HepG2 (cell line): ENCODE data around the gene TMEM256. TPM values are rescaled to one million over a fixed set of nuclear protein-coding genes. Genes with fewer than 3 reads are reported as not detected.

Experiments
- ATAC-seq: fragments of 200-7000 bp; cut with Tn5 transposase; 3 replicates; pipeline ENCODE4 v1.9.1; 2020; ENCODE audit warnings: mild to moderate bottlenecking, moderate library complexity
- BruUV-seq: library from RNA; stranded (reverse); fragments of 400-500 nt; replicated peaks from 2 replicates; lab custom pipeline; 2021; lab: Mats Ljungman, UMichigan
- CTCF ChIA-PET: fragments of 300-600 bp; formaldehyde crosslinking; extraction: SDS; loops from one replicate; lab custom pipeline; 2021; ENCODE audit warnings: low total read pairs, inconsistent platforms, low intra/inter-chr PET ratio; lab: Yijun Ruan, JAX
- POLR2A ChIA-PET: fragments of 350-600 bp; sonication (Branson Sonifier 250); formaldehyde crosslinking; loops from one replicate; lab custom pipeline; 2020; ENCODE audit warnings: antibody characterized with exemption, inconsistent platforms; lab: Yijun Ruan, JAX
- DNase-seq: peaks from one replicate; pipeline ENCODE4 v3.0.0-alpha.2; 2015; ENCODE audit warnings: low spot score
- FAIRE-seq: peaks from 3 replicates; lab custom pipeline; 2011; peaks lifted over from hg19 to GRCh38; lab: Jason Lieb, UNC
- H2AFZ ChIP-seq: one replicate; pipeline ENCODE4 v1.6.1; 2011; ENCODE audit warnings: low read length, inconsistent platforms
- H3K27ac ChIP-seq: fragments of 300-600 bp; 3 replicates; pipeline ENCODE4 v1.8.0; 2011; ENCODE audit warnings: mixed run types, mild to moderate bottlenecking, mixed read lengths, low read length, inconsistent platforms; ENCODE audit not compliant: insufficient read depth; ENCODE audit errors: extremely low read length
- H3K27me3 ChIP-seq, 2 experiments: fragments of 200-600 bp in 1 of 2; 2 replicates in 1 of 2; 3 replicates in 1 of 2; pipeline versions ENCODE4 v1.6.0 to v1.8.0; 2011; ENCODE audit warnings: low read length in 2 of 2, mild to moderate bottlenecking in 2 of 2, moderate library complexity in 2 of 2, inconsistent platforms in 1 of 2; ENCODE audit not compliant: insufficient read depth in 2 of 2, control insufficient read depth in 1 of 2
- H3K36me3 ChIP-seq, 2 experiments: fragments of 200-600 bp in 1 of 2; replicated peaks in 1 of 2; 2 replicates in 1 of 2; 3 replicates in 1 of 2; pipeline versions ENCODE4 v1.5.1 to v1.8.0; 2011; ENCODE audit warnings: low read length in 2 of 2, inconsistent platforms in 1 of 2; ENCODE audit not compliant: insufficient read depth in 2 of 2, control insufficient read depth in 1 of 2
- H3K4me1 ChIP-seq: 2 replicates; pipeline ENCODE4 v1.5.1; 2012; ENCODE audit warnings: low read length, inconsistent platforms; ENCODE audit not compliant: insufficient read depth
- H3K4me2 ChIP-seq: 2 replicates; pipeline ENCODE4 v1.6.0; 2011; ENCODE audit warnings: low read depth, low read length, inconsistent platforms
- H3K4me3 ChIP-seq, 3 experiments: fragments of 200-600 bp in 1 of 3; sonication (generic), shearing (Covaris generic) in 1 of 3; replicated peaks in 1 of 3; 2 replicates each; pipeline ENCODE4 v1.5.1; 2011 to 2016; ENCODE audit warnings: low read length in 3 of 3, inconsistent platforms in 2 of 3, low read depth in 2 of 3, mild to moderate bottlenecking in 2 of 3, control low read depth in 1 of 3, mixed read lengths in 1 of 3; ENCODE audit not compliant: insufficient read depth in 1 of 3
- H3K79me2 ChIP-seq: one replicate; pipeline ENCODE4 v1.6.1; 2011; ENCODE audit warnings: low read length, inconsistent platforms; ENCODE audit not compliant: insufficient read depth
- H3K9ac ChIP-seq: 2 replicates; pipeline ENCODE4 v1.6.0; 2011; ENCODE audit warnings: mild to moderate bottlenecking, low read depth, low read length, inconsistent platforms; ENCODE audit not compliant: insufficient read depth
- H3K9me3 ChIP-seq: 2 replicates; pipeline ENCODE4 v1.5.1; 2012; ENCODE audit warnings: mild to moderate bottlenecking, low read length
- H4K20me1 ChIP-seq: 2 replicates; pipeline ENCODE4 v1.6.0; 2011; ENCODE audit warnings: inconsistent platforms, mild to moderate bottlenecking, low read length, moderate library complexity; ENCODE audit not compliant: insufficient read depth
- HDAC1 ChIP-seq: sonication (generic); formaldehyde crosslinking; IDR thresholded peaks from 2 replicates; pipeline ENCODE4 v1.5.1; 2020; ENCODE audit warnings: mild to moderate bottlenecking, missing genetic modification reagents
- HOXA3 ChIP-seq: sonication (generic); formaldehyde crosslinking; IDR thresholded peaks from 2 replicates; pipeline ENCODE4 v1.5.0; 2020; ENCODE audit warnings: missing genetic modification reagents
- ZC3H13 ChIP-seq: sonication (generic); formaldehyde crosslinking; IDR thresholded peaks from 2 replicates; pipeline ENCODE4 v1.8.1; 2023; ENCODE audit warnings: mild to moderate bottlenecking, missing genetic modification reagents, moderate library complexity
- ZSCAN29 ChIP-seq: sonication (generic); formaldehyde crosslinking; conservative IDR thresholded peaks from 2 replicates; pipeline ENCODE4 v1.4.0; 2020; ENCODE audit warnings: mild to moderate bottlenecking, missing genetic modification reagents
- WGBS: methylation state at CpG from one replicate; pipeline ENCODE4 v1.1.6; 2017; ENCODE audit warnings: low lambda C conversion rate; 5-methylcytosine and 5-hydroxymethylcytosine counted together
- in situ Hi-C: cut with HindIII; loops from 2 replicates; pipeline ENCODE4 v1.10.0; 2017; ENCODE audit warnings: low pct_unique_long_range_greater_than_20kb; ENCODE audit not compliant: extremely low pct_ligation_motif_present
- intact Hi-C: fragments of 100-400 bp; cut with micrococcal nuclease; formaldehyde crosslinking; loops from one replicate; pipeline ENCODE4 v1.10.0; 2022; ENCODE audit not compliant: unreplicated experiment
- polyA plus RNA-seq, 8 experiments: library from polyadenylated mRNA; depleted of rRNA in 3 of 8; stranded (reverse) in 7 of 8; unstranded in 1 of 8; fragments of >200 nt; fragmentation: Illumina TruSeq in 4 of 8; extraction: Trizol in 4 of 8; gene quantifications; 2 replicates each; pipeline versions ENCODE4 v1.2.1 to v1.2.3, GENCODE V29; 2011 to 2016; ENCODE audit warnings: low read depth in 4 of 8, missing spikeins in 1 of 8, mixed read lengths in 1 of 8; ENCODE audit not compliant: insufficient read depth in 1 of 8
- total RNA-seq, 5 experiments: library from RNA; depleted of rRNA; stranded (reverse); fragments of >200 nt; fragmentation: Illumina TruSeq; extraction: Trizol; gene quantifications; 2 replicates each; pipeline ENCODE4 v1.2.3, GENCODE V29; 2016; ENCODE audit warnings: low read depth in 1 of 5
- TF ChIP-seq, protein P1 (sequence below): sonication (generic); formaldehyde crosslinking; IDR thresholded peaks from 2 replicates; pipeline ENCODE4 v1.5.1; 2020; ENCODE audit warnings: mild to moderate bottlenecking, missing genetic modification reagents, moderate library complexity
- TF ChIP-seq, protein P2 (sequence below): sonication (generic); formaldehyde crosslinking; IDR thresholded peaks from 2 replicates; pipeline ENCODE4 v1.4.0; 2020; ENCODE audit warnings: low read depth, mild to moderate bottlenecking, missing genetic modification reagents
- TF ChIP-seq, protein P3 (sequence below): IDR thresholded peaks from 2 replicates; pipeline ENCODE4 v1.6.1; 2016
- TF ChIP-seq, protein P4 (sequence below): sonication (generic); formaldehyde crosslinking; IDR thresholded peaks from 2 replicates; pipeline ENCODE4 v1.5.0; 2020; ENCODE audit warnings: mild to moderate bottlenecking, missing genetic modification reagents, borderline replicate concordance
- TF ChIP-seq, protein P5 (sequence below): sonication (generic); formaldehyde crosslinking; IDR thresholded peaks from 2 replicates; pipeline ENCODE4 v1.4.0; 2020; ENCODE audit warnings: missing genetic modification reagents

Gene TMEM256
- total and polyA plus RNA-seq, 2 of the 13 experiments (the other 11 are each of a cell fraction or from before 2014, with no cell fraction given): 231 to 252 TPM

DNA sequence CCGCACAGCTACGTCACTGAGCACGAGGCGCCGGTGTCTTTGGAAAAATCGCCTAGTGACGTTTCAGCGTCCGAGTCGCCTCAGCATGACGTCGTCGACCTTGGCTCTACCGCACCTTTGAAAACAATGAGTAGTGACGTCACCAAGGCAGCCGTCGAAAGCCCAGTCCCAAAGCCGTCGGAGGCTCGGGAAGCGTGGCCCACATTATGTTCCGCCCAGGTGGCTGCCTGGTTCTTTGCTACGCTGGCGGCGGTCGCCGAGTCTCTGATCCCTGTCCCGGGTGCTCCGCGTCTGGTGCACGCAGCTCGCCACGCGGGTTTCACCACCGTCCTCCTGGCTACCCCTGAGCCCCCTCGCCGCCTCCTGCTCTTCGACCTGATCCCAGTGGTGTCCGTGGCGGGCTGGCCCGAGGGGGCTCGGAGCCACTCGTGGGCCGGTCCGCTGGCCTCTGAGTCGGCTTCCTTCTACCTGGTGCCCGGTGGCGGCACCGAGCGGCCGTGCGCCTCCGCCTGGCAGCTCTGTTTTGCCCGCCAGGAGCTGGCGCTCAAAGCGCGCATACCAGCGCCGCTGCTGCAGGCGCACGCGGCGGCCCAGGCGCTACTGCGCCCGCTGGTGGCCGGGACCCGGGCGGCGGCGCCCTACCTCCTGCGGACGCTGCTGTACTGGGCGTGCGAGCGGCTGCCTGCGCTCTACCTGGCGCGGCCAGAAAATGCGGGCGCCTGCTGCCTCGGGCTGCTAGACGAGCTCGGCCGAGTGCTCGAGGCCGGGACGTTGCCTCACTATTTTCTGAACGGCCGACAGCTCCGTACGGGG, 32.9 kb upstream of the TMEM256 start:
- Histone ChIP-seq H3K27ac (no peak overlapping the region), H3K4me2 (peak overlapping the region; percentile 85), H3K79me2 (no peaks in the 10 kb centered on the region), H3K36me3 (no peaks in the 10 kb centered on the region), H3K4me3 (peak overlapping the region in 1 of 3 experiments; percentile 75; a peak in 3 of 6 replicates), H3K4me1 (peaks cover 39% of the 10 kb centered on the region), H3K27me3 (peaks cover 2 to 6% of the 10 kb centered on the region in 2 experiments; a peak in 3 of 5 replicates), H4K20me1 (no peaks in the 10 kb centered on the region), H2AFZ (no peak overlapping the region), H3K9me3 (no peaks in the 10 kb centered on the region), H3K9ac (no peak overlapping the region)
- ATAC-seq (peak; percentile 59), FAIRE-seq (no peak), DNase-seq (peak; percentile 30)
- ChIA-PET POLR2A (interaction anchor here (1.8 to 3.8 kb wide), 4 partner anchors 9 to 47 kb away, joined by 4 to 52 read pairs (median 28); partner anchors contain the start of genes CHRNB1, POLR2A and TMEM256), CTCF (interaction anchor here (0.7 to 2.1 kb wide), 2 partner anchors 67 to 81 kb away, joined by 3 to 11 read pairs; no protein-coding TSS in a partner anchor)
- BruUV-seq: no TSS peak
- WGBS: 88% methylated on average over 62 of the region's 92 CpGs
- in situ Hi-C loops (loop anchor here (5.0 kb wide), 2 partner anchors 41 to 79 kb away; partner anchors contain the start of genes TMEM95 and ZBTB4), intact Hi-C loops (loop anchor here (2.0 kb wide), 1 partner anchor 76 kb away; no protein-coding TSS in a partner anchor)
- peak; percentile 55; the same call in 1 of the 2 replicates for TF ChIP-seq HDAC1
- TF ChIP-seq, protein P1, sequence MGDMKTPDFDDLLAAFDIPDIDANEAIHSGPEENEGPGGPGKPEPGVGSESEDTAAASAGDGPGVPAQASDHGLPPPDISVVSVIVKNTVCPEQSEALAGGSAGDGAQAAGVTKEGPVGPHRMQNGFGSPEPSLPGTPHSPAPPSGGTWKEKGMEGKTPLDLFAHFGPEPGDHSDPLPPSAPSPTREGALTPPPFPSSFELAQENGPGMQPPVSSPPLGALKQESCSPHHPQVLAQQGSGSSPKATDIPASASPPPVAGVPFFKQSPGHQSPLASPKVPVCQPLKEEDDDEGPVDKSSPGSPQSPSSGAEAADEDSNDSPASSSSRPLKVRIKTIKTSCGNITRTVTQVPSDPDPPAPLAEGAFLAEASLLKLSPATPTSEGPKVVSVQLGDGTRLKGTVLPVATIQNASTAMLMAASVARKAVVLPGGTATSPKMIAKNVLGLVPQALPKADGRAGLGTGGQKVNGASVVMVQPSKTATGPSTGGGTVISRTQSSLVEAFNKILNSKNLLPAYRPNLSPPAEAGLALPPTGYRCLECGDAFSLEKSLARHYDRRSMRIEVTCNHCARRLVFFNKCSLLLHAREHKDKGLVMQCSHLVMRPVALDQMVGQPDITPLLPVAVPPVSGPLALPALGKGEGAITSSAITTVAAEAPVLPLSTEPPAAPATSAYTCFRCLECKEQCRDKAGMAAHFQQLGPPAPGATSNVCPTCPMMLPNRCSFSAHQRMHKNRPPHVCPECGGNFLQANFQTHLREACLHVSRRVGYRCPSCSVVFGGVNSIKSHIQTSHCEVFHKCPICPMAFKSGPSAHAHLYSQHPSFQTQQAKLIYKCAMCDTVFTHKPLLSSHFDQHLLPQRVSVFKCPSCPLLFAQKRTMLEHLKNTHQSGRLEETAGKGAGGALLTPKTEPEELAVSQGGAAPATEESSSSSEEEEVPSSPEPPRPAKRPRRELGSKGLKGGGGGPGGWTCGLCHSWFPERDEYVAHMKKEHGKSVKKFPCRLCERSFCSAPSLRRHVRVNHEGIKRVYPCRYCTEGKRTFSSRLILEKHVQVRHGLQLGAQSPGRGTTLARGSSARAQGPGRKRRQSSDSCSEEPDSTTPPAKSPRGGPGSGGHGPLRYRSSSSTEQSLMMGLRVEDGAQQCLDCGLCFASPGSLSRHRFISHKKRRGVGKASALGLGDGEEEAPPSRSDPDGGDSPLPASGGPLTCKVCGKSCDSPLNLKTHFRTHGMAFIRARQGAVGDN (CRISPR knock-in tag): peak; percentile 82
- TF ChIP-seq, protein P2, sequence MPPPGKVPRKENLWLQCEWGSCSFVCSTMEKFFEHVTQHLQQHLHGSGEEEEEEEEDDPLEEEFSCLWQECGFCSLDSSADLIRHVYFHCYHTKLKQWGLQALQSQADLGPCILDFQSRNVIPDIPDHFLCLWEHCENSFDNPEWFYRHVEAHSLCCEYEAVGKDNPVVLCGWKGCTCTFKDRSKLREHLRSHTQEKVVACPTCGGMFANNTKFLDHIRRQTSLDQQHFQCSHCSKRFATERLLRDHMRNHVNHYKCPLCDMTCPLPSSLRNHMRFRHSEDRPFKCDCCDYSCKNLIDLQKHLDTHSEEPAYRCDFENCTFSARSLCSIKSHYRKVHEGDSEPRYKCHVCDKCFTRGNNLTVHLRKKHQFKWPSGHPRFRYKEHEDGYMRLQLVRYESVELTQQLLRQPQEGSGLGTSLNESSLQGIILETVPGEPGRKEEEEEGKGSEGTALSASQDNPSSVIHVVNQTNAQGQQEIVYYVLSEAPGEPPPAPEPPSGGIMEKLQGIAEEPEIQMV: peak; percentile 76
- TF ChIP-seq, protein P3, sequence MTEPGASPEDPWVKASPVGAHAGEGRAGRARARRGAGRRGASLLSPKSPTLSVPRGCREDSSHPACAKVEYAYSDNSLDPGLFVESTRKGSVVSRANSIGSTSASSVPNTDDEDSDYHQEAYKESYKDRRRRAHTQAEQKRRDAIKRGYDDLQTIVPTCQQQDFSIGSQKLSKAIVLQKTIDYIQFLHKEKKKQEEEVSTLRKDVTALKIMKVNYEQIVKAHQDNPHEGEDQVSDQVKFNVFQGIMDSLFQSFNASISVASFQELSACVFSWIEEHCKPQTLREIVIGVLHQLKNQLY (CRISPR knock-in tag): 0 out of 2 replicates have a peak, but pooled peaks have one; percentile 12
- no peak for TF ChIP-seq ZSCAN29
- TF ChIP-seq, protein P4, sequence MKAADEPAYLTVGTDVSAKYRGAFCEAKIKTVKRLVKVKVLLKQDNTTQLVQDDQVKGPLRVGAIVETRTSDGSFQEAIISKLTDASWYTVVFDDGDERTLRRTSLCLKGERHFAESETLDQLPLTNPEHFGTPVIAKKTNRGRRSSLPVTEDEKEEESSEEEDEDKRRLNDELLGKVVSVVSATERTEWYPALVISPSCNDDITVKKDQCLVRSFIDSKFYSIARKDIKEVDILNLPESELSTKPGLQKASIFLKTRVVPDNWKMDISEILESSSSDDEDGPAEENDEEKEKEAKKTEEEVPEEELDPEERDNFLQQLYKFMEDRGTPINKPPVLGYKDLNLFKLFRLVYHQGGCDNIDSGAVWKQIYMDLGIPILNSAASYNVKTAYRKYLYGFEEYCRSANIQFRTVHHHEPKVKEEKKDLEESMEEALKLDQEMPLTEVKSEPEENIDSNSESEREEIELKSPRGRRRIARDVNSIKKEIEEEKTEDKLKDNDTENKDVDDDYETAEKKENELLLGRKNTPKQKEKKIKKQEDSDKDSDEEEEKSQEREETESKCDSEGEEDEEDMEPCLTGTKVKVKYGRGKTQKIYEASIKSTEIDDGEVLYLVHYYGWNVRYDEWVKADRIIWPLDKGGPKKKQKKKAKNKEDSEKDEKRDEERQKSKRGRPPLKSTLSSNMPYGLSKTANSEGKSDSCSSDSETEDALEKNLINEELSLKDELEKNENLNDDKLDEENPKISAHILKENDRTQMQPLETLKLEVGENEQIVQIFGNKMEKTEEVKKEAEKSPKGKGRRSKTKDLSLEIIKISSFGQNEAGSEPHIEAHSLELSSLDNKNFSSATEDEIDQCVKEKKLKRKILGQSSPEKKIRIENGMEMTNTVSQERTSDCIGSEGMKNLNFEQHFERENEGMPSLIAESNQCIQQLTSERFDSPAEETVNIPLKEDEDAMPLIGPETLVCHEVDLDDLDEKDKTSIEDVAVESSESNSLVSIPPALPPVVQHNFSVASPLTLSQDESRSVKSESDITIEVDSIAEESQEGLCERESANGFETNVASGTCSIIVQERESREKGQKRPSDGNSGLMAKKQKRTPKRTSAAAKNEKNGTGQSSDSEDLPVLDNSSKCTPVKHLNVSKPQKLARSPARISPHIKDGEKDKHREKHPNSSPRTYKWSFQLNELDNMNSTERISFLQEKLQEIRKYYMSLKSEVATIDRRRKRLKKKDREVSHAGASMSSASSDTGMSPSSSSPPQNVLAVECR (CRISPR knock-in tag): peak; percentile 37; the same call in 1 of the 2 replicates
- TF ChIP-seq HOXA3 (CRISPR knock-in tag): peak; percentile 63
- TF ChIP-seq ZC3H13 (CRISPR knock-in tag): no peak
- TF ChIP-seq, protein P5, sequence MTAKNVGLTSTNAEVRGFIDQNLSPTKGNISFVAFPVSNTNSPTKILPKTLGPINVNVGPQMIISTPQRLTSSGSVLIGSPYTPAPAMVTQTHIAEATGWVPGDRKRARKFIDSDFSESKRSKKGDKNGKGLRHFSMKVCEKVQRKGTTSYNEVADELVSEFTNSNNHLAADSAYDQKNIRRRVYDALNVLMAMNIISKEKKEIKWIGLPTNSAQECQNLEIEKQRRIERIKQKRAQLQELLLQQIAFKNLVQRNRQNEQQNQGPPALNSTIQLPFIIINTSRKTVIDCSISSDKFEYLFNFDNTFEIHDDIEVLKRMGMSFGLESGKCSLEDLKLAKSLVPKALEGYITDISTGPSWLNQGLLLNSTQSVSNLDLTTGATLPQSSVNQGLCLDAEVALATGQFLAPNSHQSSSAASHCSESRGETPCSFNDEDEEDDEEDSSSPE (CRISPR knock-in tag): 0 out of 2 replicates have a peak, but pooled peaks have one; percentile 40
